Limb (tissue), 2 donors: ENCODE measurements around the gene RGMA.
"Not testable (repeated sequence)": the region's sequence is repeated elsewhere in the genome, so short reads cannot be mapped to it uniquely, and the experiment has no call there.

Source experiments
- DNase-seq, 2 donors: peaks; one replicate each; pipeline ENCODE4 v3.0.0-alpha.2; 2016; ENCODE audit errors: extremely low spot score in 2 of 2

Gene RGMA

DNA sequence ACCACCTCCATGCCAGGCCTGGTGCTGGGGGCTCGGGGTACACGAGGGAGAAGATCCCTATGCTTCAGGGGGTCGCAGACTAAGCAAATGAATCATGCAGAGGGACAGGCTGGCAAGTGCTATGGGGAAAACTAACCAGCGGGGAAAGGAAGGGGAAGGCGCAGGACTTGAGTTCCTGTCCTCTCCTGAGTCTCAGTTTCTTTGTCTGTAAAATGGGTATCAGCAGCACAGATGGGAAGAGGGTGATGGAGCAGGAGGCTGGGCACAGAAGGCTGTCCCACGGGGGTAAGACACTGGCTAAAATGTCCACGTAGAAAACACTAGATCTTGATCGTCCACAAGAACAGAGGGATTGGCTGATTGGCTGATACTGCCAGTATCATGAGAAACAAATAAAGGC lies 39.8 kb downstream of the RGMA start:
- DNase-seq, result no peak

DNA sequence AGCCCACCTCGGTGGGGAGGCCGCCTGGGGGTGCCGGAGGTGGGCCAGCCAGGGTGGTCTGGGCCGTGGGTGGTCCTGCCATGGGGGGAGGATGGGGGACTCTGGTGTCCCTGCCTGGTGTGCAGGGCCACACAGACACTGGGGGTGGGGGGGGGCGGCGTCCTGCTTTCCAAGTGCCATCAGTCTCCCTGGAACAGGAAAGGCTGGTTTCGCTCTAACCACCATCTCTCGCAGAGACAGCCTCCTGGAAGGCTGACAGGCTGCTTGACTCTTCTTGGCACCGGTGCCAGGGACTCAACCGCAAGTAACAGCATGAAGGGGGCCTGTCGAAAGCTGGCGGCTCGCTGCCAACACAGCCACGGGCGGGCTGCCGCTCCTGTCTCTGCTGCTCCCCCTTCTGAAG lies 40.3 kb downstream of the RGMA start:
- DNase-seq, result peak in 1 of 2 donors; percentile 61

DNA sequence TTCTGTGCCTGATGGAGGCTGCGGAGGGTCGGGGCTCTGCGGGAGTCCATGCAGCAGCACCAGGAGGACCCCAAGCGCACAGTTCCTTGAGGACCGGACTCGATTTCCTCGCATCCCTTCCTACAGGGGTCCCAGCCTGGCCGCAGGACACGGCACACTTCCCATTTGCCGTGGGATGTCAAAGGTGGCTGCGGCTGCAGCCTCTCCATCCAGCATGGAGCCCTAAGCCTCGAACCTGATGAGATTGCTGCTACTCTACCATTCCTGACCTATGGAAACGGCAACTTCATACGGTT lies 40.6 kb downstream of the RGMA start:
- DNase-seq, result no peak

DNA sequence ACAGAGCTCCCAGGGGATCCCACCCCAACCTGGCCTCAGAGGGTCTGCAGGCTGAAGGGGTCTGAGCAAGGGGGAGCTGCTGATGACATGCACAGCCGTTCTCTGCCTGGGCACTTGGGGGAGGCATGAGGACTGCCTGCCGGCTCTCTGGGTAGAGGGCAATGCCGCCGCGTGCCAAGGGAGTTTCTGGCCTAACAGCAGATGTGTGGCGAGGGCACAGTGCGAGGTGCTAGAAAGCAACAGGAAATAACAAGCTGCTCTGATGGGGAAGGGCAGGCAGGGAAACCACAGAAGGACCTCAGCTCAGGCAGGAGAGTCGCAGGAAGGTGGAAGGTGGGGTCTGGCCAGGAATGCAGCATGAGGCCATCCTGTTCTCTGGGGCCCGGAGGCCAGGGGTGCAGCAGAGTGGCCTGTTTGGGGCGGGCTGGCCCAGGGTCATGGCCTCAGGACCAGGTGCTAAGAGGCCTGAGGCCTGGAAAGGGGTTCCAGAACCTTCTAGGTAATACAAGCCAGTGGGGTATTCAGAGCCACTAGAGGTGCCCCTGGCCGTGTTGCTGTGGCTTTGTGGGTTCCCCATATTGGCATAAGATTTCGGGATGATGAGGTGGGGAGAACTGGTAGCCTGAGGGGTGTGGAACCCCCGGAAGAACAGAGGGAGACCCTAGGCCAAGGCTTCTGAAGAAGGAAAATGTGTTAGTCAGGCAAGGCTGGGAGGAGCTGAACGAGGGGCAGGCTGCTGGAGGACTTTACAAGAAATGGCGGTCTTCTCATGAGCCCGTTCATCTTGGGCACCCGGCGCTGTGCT lies 41.2 kb downstream of the RGMA start:
- DNase-seq, result no peak

DNA sequence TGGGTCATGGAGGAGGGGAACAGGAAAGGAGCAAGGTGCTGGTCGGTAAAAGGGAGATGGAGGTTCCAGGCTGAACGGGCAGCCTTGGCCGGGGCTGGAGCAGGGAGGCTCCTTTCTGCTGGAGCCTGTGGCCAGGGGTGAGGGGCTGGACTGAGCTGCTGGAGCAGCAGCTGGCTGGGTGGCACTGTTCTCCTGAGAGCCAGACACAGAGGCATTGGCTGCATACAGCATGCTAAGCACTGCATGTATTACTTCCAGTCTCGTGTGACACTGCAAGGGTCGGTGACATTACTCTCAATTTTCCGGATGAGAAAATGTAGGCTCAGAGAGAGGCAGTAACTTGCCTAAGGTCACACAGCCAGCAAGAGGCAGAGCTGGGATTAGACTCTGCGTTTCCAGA lies 42.3 kb downstream of the RGMA start:
- no peak for DNase-seq

GRCh38 chr15:93046120-93046519 lies 42.9 kb downstream of the RGMA start:
- DNase-seq, result no peak

- DNase-seq, result no peak
Measured at GRCh38 chr15:93045191-93045785, 43.7 kb downstream of the RGMA start.

DNA sequence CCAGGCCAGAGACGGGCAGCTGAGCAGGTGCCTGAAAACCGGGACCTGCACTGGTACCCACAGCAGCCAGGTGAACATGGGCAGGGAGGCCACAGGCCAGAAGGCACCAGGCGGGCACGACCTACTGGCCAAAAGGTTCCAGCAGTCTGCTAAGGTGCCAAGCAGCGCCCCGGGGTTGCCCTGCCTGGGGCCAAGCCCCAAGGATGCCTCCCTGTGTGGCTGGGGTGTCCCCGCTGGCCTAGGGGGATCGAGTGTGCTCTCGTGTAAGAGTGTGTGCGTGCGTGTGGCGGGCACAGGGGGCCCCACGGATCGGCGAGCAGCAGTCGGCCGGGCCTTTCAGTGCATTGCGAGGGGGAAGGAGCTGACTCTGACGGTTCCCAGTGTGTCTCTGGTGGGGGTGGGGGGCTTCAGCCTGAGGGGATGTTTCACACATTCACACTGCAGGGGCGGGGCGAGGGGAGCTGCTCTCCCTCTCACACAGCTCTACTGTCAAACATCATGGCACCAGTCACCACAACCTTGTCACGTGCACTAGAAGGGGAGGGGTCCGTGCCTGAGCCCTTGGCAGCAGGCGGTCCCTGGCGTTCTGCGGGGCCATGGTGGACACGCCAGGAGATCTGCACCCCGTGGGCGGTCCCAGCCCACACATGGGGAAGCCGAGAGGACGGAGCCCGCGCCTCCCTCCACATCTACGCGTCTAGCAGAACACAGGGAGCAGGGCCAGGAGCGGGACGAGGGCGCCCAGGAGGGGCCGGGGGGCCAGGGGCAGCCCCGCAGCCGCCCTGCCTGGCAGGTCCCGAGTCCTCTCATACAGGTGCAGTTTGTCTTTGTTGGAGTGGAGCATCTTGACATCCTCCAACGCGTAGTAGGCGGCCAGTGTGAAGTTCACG lies 44.5 kb downstream of the RGMA start:
- DNase-seq, result no peak

- no peak for DNase-seq
Measured at GRCh38 chr15:93043621-93044300, 45.2 kb downstream of the RGMA start.

- no peak for DNase-seq
Measured at GRCh38 chr15:93042691-93043378, 46.2 kb downstream of the RGMA start.

GRCh38 chr15:93042211-93042610 lies 46.8 kb downstream of the RGMA start:
- DNase-seq, result no peak

- DNase-seq, result no peak
Measured at GRCh38 chr15:93041159-93041547, 47.9 kb downstream of the RGMA start.

DNA sequence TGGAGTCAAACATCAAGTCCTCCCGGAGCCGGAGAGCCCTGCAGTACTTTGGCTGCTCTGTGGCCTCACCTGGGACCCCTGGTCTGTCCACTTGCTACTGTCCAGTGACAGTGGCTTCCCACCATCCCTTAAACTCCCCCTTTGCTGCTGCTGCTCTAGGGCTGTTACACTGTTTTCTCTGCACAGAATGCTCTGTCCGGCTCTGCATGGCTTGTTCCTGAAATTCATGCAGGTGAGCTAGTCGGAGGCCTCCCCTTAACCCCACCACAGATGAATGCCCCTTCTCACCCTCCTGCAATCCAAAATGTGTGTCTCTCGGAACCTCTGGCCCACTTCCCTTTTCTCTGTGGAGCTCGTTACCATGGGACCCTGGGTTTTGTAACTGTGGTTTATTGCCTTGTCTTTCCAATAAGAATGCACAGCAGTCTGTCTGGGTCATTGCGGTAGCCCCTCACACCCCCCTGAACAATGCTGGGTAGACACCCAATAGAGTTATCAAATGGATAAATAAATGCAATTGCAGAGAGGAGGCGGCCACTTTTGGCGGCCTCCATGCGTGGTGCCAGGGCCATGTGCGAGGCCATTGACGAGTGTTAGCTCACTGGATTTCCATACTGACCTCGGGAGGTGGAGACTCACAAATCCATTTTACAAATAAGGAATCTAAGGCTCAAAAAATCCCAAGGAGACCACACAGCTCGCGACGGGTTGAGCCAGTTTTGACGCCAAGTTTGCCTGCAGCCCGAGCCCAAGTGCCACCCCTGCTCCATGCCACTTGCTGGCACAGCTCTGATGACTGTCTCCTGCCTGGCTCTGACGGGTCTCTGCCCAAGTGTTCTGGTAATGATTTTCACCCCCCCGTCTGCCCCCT lies 48.5 kb downstream of the RGMA start:
- no peak for DNase-seq

DNA sequence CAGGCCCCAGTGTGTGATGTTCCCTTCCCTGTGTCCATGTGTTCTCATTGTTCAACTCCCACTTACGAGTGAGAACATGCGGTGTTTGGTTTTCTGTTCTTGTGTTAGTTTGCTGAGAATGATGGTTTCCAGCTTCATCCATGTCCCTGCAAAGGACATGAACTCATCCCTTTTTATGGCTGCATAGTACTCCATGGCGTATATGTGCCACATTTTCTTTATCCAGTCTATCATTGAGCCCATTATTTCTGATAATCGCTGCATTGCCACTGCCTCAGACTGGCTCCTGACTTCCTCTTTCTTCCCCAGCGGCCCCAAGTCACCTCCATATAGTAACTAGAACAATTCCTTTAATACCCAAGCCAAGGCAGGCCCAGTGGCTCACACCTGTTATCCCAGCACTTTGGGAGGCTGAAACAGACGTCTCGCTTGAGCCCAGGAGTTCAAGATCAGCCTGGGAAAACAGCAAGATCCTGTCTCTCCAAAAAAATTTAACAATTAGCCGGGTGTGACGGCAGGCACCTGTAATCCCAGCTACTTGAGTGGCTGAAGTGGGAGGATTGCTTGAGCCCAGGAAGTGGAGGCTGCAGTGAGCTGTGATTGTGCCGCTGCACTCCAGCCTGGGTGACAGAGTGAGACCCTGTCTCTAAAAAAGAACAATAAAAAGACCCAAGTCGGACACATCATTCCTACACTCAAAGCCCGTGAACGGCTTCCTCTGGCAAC lies 49.3 kb downstream of the RGMA start:
- DNase-seq, result not testable (repeated sequence)

DNA sequence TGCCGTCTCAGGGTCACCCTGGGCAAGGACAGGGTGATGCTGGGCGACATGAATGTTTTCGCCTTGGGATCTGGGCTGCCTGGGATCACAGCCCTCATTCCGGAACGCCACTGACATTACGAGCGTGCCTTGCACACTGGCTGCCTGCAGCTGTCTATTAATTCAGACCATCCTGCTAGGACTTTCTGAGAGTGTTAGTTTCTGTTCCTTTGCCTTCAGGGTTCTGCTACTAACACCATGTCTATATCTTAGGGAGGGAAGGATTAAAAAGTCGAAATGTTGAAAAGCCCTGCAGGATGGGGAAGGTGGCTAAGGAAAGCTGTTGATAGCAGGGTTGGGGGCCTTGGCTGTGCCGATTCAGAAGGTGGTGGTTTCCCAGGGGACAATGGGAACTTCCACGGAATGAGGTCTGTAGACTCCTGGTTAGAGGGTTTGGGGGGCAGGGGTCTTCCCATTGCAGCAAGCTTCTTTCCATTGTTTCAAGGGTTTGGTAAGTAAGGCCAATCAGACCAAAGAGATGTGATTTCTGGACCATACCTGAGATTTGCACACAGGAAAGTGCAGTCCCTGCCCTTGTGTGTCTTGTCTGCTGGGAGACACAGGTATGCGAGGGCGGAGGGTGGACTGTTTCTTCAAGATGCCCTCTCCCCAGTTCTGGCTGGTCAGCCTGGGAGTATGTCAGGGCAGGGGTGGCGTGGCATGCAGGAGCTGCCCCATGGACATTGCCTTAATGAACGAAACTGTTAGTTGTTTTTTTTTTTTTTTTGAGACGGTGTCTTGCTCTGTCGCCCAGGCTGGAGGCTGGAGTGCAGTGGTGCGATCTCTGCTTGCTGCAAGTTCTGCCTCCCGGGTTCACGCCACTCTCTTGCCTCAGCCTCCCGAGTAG lies 50.9 kb downstream of the RGMA start:
- peak in 1 of 2 donors; percentile 27 for DNase-seq

DNA sequence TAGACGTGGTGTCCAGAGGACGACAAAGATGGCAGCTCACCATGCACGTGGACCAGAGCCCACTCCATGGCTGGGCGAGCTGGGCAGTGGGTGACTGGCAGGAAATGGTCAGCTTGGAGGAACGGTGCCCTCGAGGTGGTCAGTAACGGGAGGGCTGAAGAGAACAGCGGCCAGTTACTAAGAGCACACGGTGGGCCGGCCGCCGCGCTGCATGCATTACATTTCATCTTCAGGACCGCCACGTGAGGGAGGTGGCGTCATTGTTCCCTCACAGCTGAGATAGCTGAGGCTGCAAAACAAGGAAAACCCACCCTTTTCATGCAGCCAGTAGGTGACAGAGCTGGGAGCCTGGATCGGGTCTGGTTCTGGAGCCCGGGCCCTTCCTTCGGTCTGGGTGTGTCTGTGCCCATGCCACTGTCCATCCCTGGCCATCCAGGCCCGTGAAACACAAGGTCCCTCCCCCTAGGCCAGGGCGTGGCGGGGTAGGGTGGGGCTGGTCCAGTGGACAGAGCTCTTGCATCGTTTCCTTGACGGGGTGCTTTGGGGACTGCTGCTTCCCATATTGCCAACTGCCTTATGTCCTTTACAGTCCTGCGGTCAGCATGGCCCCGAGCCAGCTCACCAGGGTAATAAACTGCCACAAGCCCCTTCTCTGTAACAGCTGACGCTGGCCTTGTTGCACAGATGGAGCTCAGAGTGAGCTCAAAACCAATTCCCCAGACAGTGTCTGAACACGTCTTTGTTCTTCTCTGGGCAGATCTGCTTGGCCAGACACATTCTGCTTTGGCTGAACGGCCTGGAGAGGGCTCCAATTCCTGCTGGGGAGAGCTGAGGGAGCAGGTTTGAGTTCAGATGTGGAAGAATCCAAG lies 51.8 kb downstream of the RGMA start:
- peak; percentile 76 to 77 for DNase-seq

- DNase-seq, result peak; percentile 40 to 67
Measured at GRCh38 chr15:93035953-93036810, 52.8 kb downstream of the RGMA start.
